GM12878 (cell line): ENCODE data around the gene MSTN. TPM values are rescaled to one million over a fixed set of nuclear protein-coding genes. Genes with fewer than 3 reads are reported as not detected.

Experiments
- ATAC-seq: fragments of 200-7000 bp; cut with Tn5 transposase; 3 replicates; pipeline ENCODE4 v1.9.1; 2020; ENCODE audit warnings: mild to moderate bottlenecking, moderate library complexity
- BruUV-seq: library from RNA; stranded (reverse); fragments of 400-500 nt; replicated peaks from 2 replicates; lab custom pipeline; 2021; lab: Mats Ljungman, UMichigan
- CTCF ChIA-PET: fragments of 300-600 bp; sonication (Branson Sonifier 250); formaldehyde crosslinking; extraction: SDS; loops from one replicate; lab custom pipeline; 2021; ENCODE audit warnings: inconsistent platforms; lab: Yijun Ruan, JAX
- POLR2A ChIA-PET: fragments of 350-600 bp; formaldehyde crosslinking; extraction: SDS; loops from one replicate; lab custom pipeline; 2021; ENCODE audit warnings: inconsistent platforms; lab: Charles Lee
- RAD21 ChIA-PET: fragments of 300-600 bp; sonication (Branson Sonifier 250); formaldehyde crosslinking; loops from one replicate; lab custom pipeline; 2023; ENCODE audit warnings: antibody characterized with exemption; ENCODE audit not compliant: unreplicated experiment; lab: Charles Lee
- SMC1A ChIA-PET: fragments of 300-600 bp; sonication (Branson Sonifier 250); formaldehyde crosslinking; loops from one replicate; lab custom pipeline; 2023; ENCODE audit not compliant: unreplicated experiment, uncharacterized antibody; lab: Charles Lee
- DNase-seq: peaks from one replicate; pipeline ENCODE4 v3.0.0-alpha.2; 2011; ENCODE audit warnings: low read depth, low spot score
- FAIRE-seq: peaks from 3 replicates; lab custom pipeline; 2011; peaks lifted over from hg19 to GRCh38; lab: Jason Lieb, UNC
- H2AFZ ChIP-seq: 2 replicates; pipeline ENCODE4 v1.6.0; 2011; ENCODE audit warnings: low read depth, low read length, control low read depth; ENCODE audit not compliant: control insufficient read depth
- H3K27ac ChIP-seq: 2 replicates; pipeline ENCODE4 v1.5.1; 2011; ENCODE audit warnings: control low read depth; ENCODE audit not compliant: control insufficient read depth, insufficient read depth
- H3K27me3 ChIP-seq, 2 experiments: replicated peaks in 1 of 2; 2 replicates each; pipeline versions ENCODE4 v1.6.0 to v1.6.1; 2011; ENCODE audit warnings: low read length in 1 of 2; ENCODE audit not compliant: control insufficient read depth in 2 of 2, insufficient read depth in 2 of 2
- H3K36me3 ChIP-seq, 2 experiments: 2 replicates each; pipeline ENCODE4 v1.5.1; 2011; ENCODE audit warnings: low read length in 1 of 2; ENCODE audit not compliant: control insufficient read depth in 2 of 2, insufficient read depth in 2 of 2
- H3K4me1 ChIP-seq: 2 replicates; pipeline ENCODE4 v1.6.1; 2011; ENCODE audit warnings: mild to moderate bottlenecking, low read length, moderate library complexity, mixed read lengths; ENCODE audit not compliant: control insufficient read depth, insufficient read depth
- H3K4me2 ChIP-seq: 2 replicates; pipeline ENCODE4 v1.6.0; 2011; ENCODE audit warnings: control low read depth; ENCODE audit not compliant: control insufficient read depth, insufficient read depth
- H3K4me3 ChIP-seq: fragments of 200-600 bp; sonication (generic); 2 replicates; pipeline ENCODE4 v1.5.1; 2016
- H3K79me2 ChIP-seq: 2 replicates; pipeline ENCODE4 v1.6.0; 2011; ENCODE audit warnings: low read length; ENCODE audit not compliant: control insufficient read depth, insufficient read depth
- H3K9ac ChIP-seq: 2 replicates; pipeline ENCODE4 v1.8.0; 2011; ENCODE audit warnings: low read length, control low read depth, mixed read lengths; ENCODE audit not compliant: control insufficient read depth, insufficient read depth
- H3K9me3 ChIP-seq: replicated peaks from 3 replicates; pipeline ENCODE4 v1.5.1; 2011; ENCODE audit warnings: mild to moderate bottlenecking, low read length; ENCODE audit not compliant: control insufficient read depth, insufficient read depth
- H4K20me1 ChIP-seq: 2 replicates; pipeline ENCODE4 v1.6.0; 2011; ENCODE audit not compliant: control insufficient read depth, insufficient read depth
- EGR1 ChIP-seq, 2 experiments: IDR thresholded peaks; 1 replicate in 1 of 2; 2 replicates in 1 of 2; pipeline ENCODE4 v1.6.1; 2011 to 2012; ENCODE audit warnings: low read depth in 2 of 2, low read length in 2 of 2, borderline replicate concordance in 1 of 2, mild to moderate bottlenecking in 1 of 2, moderate library complexity in 1 of 2
- IKZF2 ChIP-seq, 2 experiments: fragments of 450-650 bp; IDR thresholded peaks; 2 replicates each; pipeline ENCODE4 v1.6.1; 2017; ENCODE audit warnings: mild to moderate bottlenecking in 2 of 2, moderate library complexity in 2 of 2
- JUND ChIP-seq: IDR thresholded peaks from 2 replicates; pipeline ENCODE4 v1.6.1; 2012; ENCODE audit warnings: low read depth, mild to moderate bottlenecking, low read length, improper control_type of control experiment, moderate library complexity
- LARP7 ChIP-seq: fragments of 450-650 bp; IDR thresholded peaks from 2 replicates; pipeline ENCODE4 v1.6.1; 2017; ENCODE audit warnings: mild to moderate bottlenecking
- MEF2B ChIP-seq: fragments of 450-650 bp; IDR thresholded peaks from 2 replicates; pipeline ENCODE4 v1.6.1; 2018; ENCODE audit warnings: mild to moderate bottlenecking, moderate library complexity; ENCODE audit not compliant: partially characterized antibody, poor library complexity, severe bottlenecking
- PAX8 ChIP-seq: fragments of 450-650 bp; IDR thresholded peaks from 2 replicates; pipeline ENCODE4 v1.6.1; 2017; ENCODE audit warnings: mild to moderate bottlenecking, moderate library complexity
- POU2F2 ChIP-seq: IDR thresholded peaks from 3 replicates; pipeline ENCODE4 v1.6.1; 2011; ENCODE audit warnings: low read depth, mild to moderate bottlenecking, low read length, borderline replicate concordance
- RAD21 ChIP-seq: IDR thresholded peaks from 2 replicates; pipeline ENCODE4 v1.6.1; 2011; ENCODE audit warnings: mild to moderate bottlenecking, low read depth, low read length, moderate library complexity; ENCODE audit not compliant: insufficient read depth
- RBBP5 ChIP-seq: fragments of 200-600 bp; sonication (generic); conservative IDR thresholded peaks from 2 replicates; pipeline ENCODE4 v1.6.1; 2016
- RUNX3 ChIP-seq: IDR thresholded peaks from 2 replicates; pipeline ENCODE4 v1.6.1; 2012; ENCODE audit warnings: low read length, inconsistent platforms
- TBL1XR1 ChIP-seq: IDR thresholded peaks from 2 replicates; pipeline ENCODE4 v1.6.1; 2012; ENCODE audit warnings: low read depth, low read length, improper control_type of control experiment
- ZNF207 ChIP-seq: fragments of 450-650 bp; IDR thresholded peaks from 2 replicates; pipeline ENCODE4 v1.6.1; 2014; ENCODE audit warnings: antibody characterized with exemption, mild to moderate bottlenecking, borderline replicate concordance
- ZNF217 ChIP-seq: fragments of 450-650 bp; IDR thresholded peaks from 2 replicates; pipeline ENCODE4 v1.6.1; 2017; ENCODE audit warnings: antibody characterized with exemption, mild to moderate bottlenecking
- ZNF384 ChIP-seq: IDR thresholded peaks from 2 replicates; pipeline ENCODE4 v1.6.1; 2012; ENCODE audit warnings: low read depth, mild to moderate bottlenecking, low read length, improper control_type of control experiment, borderline replicate concordance
- in situ Hi-C: fragments of 300-500 bp; cut with MboI; formaldehyde crosslinking; loops from 9 replicates; pipeline ENCODE4 v1.14.3; 2018; ENCODE audit warnings: mixed read lengths
- intact Hi-C: fragments of 100-400 bp; cut with micrococcal nuclease; formaldehyde crosslinking; loops from one replicate; pipeline ENCODE4 v1.14.2; 2022; ENCODE audit not compliant: unreplicated experiment
- polyA plus RNA-seq, 11 experiments: library from polyadenylated mRNA; depleted of rRNA in 4 of 11; unstranded in 6 of 11; stranded (reverse) in 5 of 11; fragments of >200 nt; fragmentation: Nextera tagmentation in 4 of 11; fragmentation: Illumina TruSeq in 1 of 11; extraction: Ambion mirVana in 4 of 11; extraction: Trizol in 1 of 11; gene quantifications; 1 replicate in 1 of 11; 2 replicates in 10 of 11; pipeline versions ENCODE4 v1.2.1 to v1.2.3, GENCODE V29; 2011 to 2016; ENCODE audit warnings: inconsistent platforms in 2 of 11, missing spikeins in 2 of 11, low read depth in 1 of 11
- total RNA-seq, 4 experiments: library from RNA; depleted of rRNA in 3 of 4; stranded (reverse); fragments of >200 nt in 3 of 4; fragmentation: Illumina TruSeq in 1 of 4; extraction: Trizol in 1 of 4; gene quantifications; 2 replicates each; pipeline versions ENCODE4 v1.2.1 to v1.2.3, GENCODE V29; 2013 to 2021
- TF ChIP-seq, protein P1 (sequence below): fragments of 450-650 bp; IDR thresholded peaks from 2 replicates; pipeline ENCODE4 v1.6.1; 2016; ENCODE audit warnings: mild to moderate bottlenecking
- TF ChIP-seq, protein P2 (sequence below): fragments of 450-650 bp; IDR thresholded peaks from 2 replicates; pipeline ENCODE4 v1.6.1; 2017; ENCODE audit warnings: mild to moderate bottlenecking, moderate library complexity
- TF ChIP-seq, protein P3 (sequence below): fragments of 450-650 bp; IDR thresholded peaks from 2 replicates; pipeline ENCODE4 v1.6.1; 2014; ENCODE audit warnings: mild to moderate bottlenecking
- TF ChIP-seq, protein P4 (sequence below): IDR thresholded peaks from 2 replicates; pipeline ENCODE4 v1.6.1; 2012; ENCODE audit warnings: low read depth, low read length, improper control_type of control experiment

MSTN gene
- total and polyA plus RNA-seq, 10 of the 15 experiments (the other 5 are each of a cell fraction or from before 2014, with no cell fraction given): 0.04 to 0.33 (median 0.10) TPM; not detected in 7

DNA sequence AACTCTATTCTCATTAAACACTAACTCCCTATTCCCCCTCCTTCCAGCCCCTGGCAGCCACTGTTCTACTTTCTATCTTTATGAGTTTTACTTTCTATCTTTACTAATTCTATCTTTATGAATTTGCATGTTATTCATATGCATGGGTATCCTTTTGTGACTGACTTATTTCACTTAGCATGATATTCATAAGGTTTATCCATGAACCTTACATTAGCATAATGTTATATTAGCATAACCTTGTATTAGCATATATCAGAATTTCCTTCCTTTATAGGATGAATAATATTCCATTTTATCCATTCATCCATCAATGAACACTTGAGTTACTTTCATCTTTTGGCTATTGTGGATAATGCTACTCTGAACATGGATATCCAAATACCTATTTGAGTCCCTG lies 41.8 kb downstream of the MSTN start:
- ATAC-seq: no peak
- no peak for TF ChIP-seq ZNF207
- TF ChIP-seq MEF2B: no peak
- TF ChIP-seq TBL1XR1: no peak
- TF ChIP-seq, protein P1, sequence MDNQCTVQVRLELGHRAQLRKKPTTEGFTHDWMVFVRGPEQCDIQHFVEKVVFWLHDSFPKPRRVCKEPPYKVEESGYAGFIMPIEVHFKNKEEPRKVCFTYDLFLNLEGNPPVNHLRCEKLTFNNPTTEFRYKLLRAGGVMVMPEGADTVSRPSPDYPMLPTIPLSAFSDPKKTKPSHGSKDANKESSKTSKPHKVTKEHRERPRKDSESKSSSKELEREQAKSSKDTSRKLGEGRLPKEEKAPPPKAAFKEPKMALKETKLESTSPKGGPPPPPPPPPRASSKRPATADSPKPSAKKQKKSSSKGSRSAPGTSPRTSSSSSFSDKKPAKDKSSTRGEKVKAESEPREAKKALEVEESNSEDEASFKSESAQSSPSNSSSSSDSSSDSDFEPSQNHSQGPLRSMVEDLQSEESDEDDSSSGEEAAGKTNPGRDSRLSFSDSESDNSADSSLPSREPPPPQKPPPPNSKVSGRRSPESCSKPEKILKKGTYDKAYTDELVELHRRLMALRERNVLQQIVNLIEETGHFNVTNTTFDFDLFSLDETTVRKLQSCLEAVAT: no peak
- no peak for TF ChIP-seq PAX8
- no peak for TF ChIP-seq ZNF217
- TF ChIP-seq, protein P2, sequence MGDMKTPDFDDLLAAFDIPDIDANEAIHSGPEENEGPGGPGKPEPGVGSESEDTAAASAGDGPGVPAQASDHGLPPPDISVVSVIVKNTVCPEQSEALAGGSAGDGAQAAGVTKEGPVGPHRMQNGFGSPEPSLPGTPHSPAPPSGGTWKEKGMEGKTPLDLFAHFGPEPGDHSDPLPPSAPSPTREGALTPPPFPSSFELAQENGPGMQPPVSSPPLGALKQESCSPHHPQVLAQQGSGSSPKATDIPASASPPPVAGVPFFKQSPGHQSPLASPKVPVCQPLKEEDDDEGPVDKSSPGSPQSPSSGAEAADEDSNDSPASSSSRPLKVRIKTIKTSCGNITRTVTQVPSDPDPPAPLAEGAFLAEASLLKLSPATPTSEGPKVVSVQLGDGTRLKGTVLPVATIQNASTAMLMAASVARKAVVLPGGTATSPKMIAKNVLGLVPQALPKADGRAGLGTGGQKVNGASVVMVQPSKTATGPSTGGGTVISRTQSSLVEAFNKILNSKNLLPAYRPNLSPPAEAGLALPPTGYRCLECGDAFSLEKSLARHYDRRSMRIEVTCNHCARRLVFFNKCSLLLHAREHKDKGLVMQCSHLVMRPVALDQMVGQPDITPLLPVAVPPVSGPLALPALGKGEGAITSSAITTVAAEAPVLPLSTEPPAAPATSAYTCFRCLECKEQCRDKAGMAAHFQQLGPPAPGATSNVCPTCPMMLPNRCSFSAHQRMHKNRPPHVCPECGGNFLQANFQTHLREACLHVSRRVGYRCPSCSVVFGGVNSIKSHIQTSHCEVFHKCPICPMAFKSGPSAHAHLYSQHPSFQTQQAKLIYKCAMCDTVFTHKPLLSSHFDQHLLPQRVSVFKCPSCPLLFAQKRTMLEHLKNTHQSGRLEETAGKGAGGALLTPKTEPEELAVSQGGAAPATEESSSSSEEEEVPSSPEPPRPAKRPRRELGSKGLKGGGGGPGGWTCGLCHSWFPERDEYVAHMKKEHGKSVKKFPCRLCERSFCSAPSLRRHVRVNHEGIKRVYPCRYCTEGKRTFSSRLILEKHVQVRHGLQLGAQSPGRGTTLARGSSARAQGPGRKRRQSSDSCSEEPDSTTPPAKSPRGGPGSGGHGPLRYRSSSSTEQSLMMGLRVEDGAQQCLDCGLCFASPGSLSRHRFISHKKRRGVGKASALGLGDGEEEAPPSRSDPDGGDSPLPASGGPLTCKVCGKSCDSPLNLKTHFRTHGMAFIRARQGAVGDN: no peak
- TF ChIP-seq ZNF384: no peak
- TF ChIP-seq LARP7: no peak
- TF ChIP-seq RBBP5: no peak
- no peak for TF ChIP-seq JUND
- no peak for TF ChIP-seq RAD21
- TF ChIP-seq, protein P3, sequence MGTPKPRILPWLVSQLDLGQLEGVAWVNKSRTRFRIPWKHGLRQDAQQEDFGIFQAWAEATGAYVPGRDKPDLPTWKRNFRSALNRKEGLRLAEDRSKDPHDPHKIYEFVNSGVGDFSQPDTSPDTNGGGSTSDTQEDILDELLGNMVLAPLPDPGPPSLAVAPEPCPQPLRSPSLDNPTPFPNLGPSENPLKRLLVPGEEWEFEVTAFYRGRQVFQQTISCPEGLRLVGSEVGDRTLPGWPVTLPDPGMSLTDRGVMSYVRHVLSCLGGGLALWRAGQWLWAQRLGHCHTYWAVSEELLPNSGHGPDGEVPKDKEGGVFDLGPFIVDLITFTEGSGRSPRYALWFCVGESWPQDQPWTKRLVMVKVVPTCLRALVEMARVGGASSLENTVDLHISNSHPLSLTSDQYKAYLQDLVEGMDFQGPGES: no peak
- no peak for TF ChIP-seq RUNX3
- no peak for TF ChIP-seq IKZF2 (IDR thresholded peaks at IDR 0.05)
- no peak for TF ChIP-seq EGR1 (IDR thresholded peaks at IDR 0.05; ENCODE audit: borderline replicate concordance in 1 of 2, low read depth in 2 of 2, low read length in 2 of 2)
- no peak for TF ChIP-seq POU2F2
- TF ChIP-seq, protein P4, sequence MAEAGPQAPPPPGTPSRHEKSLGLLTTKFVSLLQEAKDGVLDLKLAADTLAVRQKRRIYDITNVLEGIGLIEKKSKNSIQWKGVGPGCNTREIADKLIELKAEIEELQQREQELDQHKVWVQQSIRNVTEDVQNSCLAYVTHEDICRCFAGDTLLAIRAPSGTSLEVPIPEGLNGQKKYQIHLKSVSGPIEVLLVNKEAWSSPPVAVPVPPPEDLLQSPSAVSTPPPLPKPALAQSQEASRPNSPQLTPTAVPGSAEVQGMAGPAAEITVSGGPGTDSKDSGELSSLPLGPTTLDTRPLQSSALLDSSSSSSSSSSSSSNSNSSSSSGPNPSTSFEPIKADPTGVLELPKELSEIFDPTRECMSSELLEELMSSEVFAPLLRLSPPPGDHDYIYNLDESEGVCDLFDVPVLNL: no peak
- intact Hi-C loops (no loop called here), in situ Hi-C loops (no loop called here)
- no peak overlapping the region for H3K27ac ChIP-seq
- ChIA-PET SMC1A (interaction anchor here (1.7 kb wide), 1 partner anchor 10 kb away, joined by 5 read pairs; no protein-coding TSS in a partner anchor), POLR2A (no interaction called here), RAD21 (no interaction called here), CTCF (interaction anchor here (0.7 to 1.0 kb wide), 2 partner anchors 11 to 222 kb away, joined by 3 read pairs; no protein-coding TSS in a partner anchor)
- H3K4me3 ChIP-seq: no peak overlapping the region
- H3K9ac ChIP-seq: no peak overlapping the region
- no peak for FAIRE-seq
- no peaks in the 10 kb centered on the region for H3K79me2 ChIP-seq
- H3K4me2 ChIP-seq: no peak overlapping the region
- no peaks in the 10 kb centered on the region for H3K4me1 ChIP-seq
- no peak overlapping the region for H2AFZ ChIP-seq
- H4K20me1 ChIP-seq: no peaks in the 10 kb centered on the region
- H3K36me3 ChIP-seq: no peaks in the 10 kb centered on the region
- no TSS peak for BruUV-seq
- no peaks in the 10 kb centered on the region; the same call in 1 of the 3 replicates for H3K9me3 ChIP-seq
- H3K27me3 ChIP-seq: no peaks in the 10 kb centered on the region; a peak in 1 of 4 replicates
- no peak for DNase-seq
